Aorta (tissue), 5 donors: ENCODE measurements around the gene UNC13D. TPM values are rescaled to one million over a fixed set of nuclear protein-coding genes. Genes with fewer than 3 reads are reported as not detected.

Experiments used
- ATAC-seq: fragments of 200-7000 bp; cut with Tn5 transposase; one replicate; pipeline ENCODE4 v1.9.1; 2022; ENCODE audit warnings: moderate library complexity; ENCODE audit not compliant: low FRiP score
- DNase-seq, 2 donors: peaks; one replicate each; pipeline ENCODE4 v3.0.0-alpha.2; 2020
- H3K27ac ChIP-seq, 2 donors: one replicate each; pipeline ENCODE4 v1.5.1; 2013; ENCODE audit warnings: low read length in 2 of 2, mild to moderate bottlenecking in 2 of 2, moderate library complexity in 2 of 2, control low read depth in 1 of 2, inconsistent platforms in 1 of 2, low read depth in 1 of 2
- H3K27me3 ChIP-seq, 2 donors: one replicate each; pipeline ENCODE4 v1.6.1; 2013; ENCODE audit warnings: control low read depth in 1 of 2, low read length in 1 of 2, mild to moderate bottlenecking in 1 of 2, moderate library complexity in 1 of 2; ENCODE audit not compliant: insufficient read depth in 2 of 2, control insufficient read depth in 1 of 2
- H3K36me3 ChIP-seq, 2 donors: one replicate each; pipeline ENCODE4 v1.6.1; 2013; ENCODE audit warnings: control low read depth in 1 of 2, low read length in 1 of 2, mild to moderate bottlenecking in 1 of 2; ENCODE audit not compliant: insufficient read depth in 2 of 2, control insufficient read depth in 1 of 2
- H3K4me1 ChIP-seq, 2 donors: one replicate each; pipeline ENCODE4 v1.6.1; 2013; ENCODE audit warnings: low read length in 2 of 2, control low read depth in 1 of 2, mild to moderate bottlenecking in 1 of 2, moderate library complexity in 1 of 2; ENCODE audit not compliant: insufficient read depth in 2 of 2, control insufficient read depth in 1 of 2
- H3K4me3 ChIP-seq, 2 donors: one replicate each; pipeline ENCODE4 v1.5.1; 2013; ENCODE audit warnings: low read length in 2 of 2, control low read depth in 1 of 2, mild to moderate bottlenecking in 1 of 2
- H3K9me3 ChIP-seq: one replicate; pipeline ENCODE4 v1.6.1; 2013; ENCODE audit warnings: mild to moderate bottlenecking, low read length; ENCODE audit not compliant: control insufficient read depth
- WGBS, 2 donors: extraction: QIAGEN DNeasy Blood & Tissue Kit; methylation state at CpG; one replicate each; pipeline ENCODE4 v1.1.7; 2013; 5-methylcytosine and 5-hydroxymethylcytosine counted together
- intact Hi-C, 2 donors: fragments of 100-400 bp; cut with DNase I; formaldehyde crosslinking; loops; one replicate each; pipeline versions ENCODE4 v1.14.2 to v1.15.0; 2022
- polyA plus RNA-seq, 2 donors: library from polyadenylated mRNA; stranded (reverse); fragments of 200-250 nt; gene quantifications; one replicate each; pipeline ENCODE4 v1.2.3, GENCODE V29; 2013
- total RNA-seq, 2 donors: library from RNA; stranded (reverse); fragmentation: NEBNext Ultra II Directional; extraction: Animal tissue kit (Norgen Biotek cat#: 25700); gene quantifications; one replicate each; pipeline ENCODE4 v1.2.1, GENCODE V29; 2021
- donor health status: healthy with polysubstance abuse.
- donor health status: Bipolar disorder and iron deficiency.
- donor health status: DM: no; HTN: no; CAD: no.
- donor health status: DM: no; HTN: no; CAD: no.
- donor health status: DM: yes; HTN: yes; CAD: no.

UNC13D gene
- total and polyA plus RNA-seq, 4 donors, result 3.8 to 23.1 (median 18.9) TPM

- DNase-seq (no peak), ATAC-seq (no peak)
- no peaks in the 10 kb centered on the region for H3K4me1 ChIP-seq
- 87 to 88% methylated on average over 20 to 22 of the region's 22 CpGs for WGBS, 2 donors
- peaks cover 0 to 13% of the 10 kb centered on the region in 2 donors for H3K36me3 ChIP-seq
- H3K9me3 ChIP-seq, result no peaks in the 10 kb centered on the region
- H3K27ac ChIP-seq, result no peak overlapping the region
- intact Hi-C loops, result loop anchor here in 1 of 2 donors (10.0 kb wide), 1 partner anchor 48 kb away; no protein-coding TSS in a partner anchor
- no peak overlapping the region for H3K4me3 ChIP-seq
- H3K27me3 ChIP-seq, result no peaks in the 10 kb centered on the region
Measured at GRCh38 chr17:75842963-75843576, 1.1 kb downstream of the UNC13D start.

- Histone ChIP-seq H3K27me3 (no peaks in the 10 kb centered on the region), H3K4me1 (no peaks in the 10 kb centered on the region), H3K27ac (no peak overlapping the region), H3K36me3 (peaks cover 0 to 7% of the 10 kb centered on the region in 2 donors), H3K9me3 (no peaks in the 10 kb centered on the region), H3K4me3 (no peak overlapping the region)
- DNase-seq (no peak), ATAC-seq (no peak)
- WGBS, 2 donors, result 88% methylated on average over 18 of the region's 18 CpGs
- intact Hi-C loops, result loop anchor here in 1 of 2 donors (10.0 kb wide), 1 partner anchor 48 kb away; no protein-coding TSS in a partner anchor
Measured at GRCh38 chr17:75842411-75842810, 1.8 kb downstream of the UNC13D start.

- no peak overlapping the region for H3K27ac ChIP-seq
- DNase-seq, result no peak
- 78 to 81% methylated on average over 7 of the region's 7 CpGs for WGBS, 2 donors
- H3K27me3 ChIP-seq, result no peaks in the 10 kb centered on the region
- H3K4me1 ChIP-seq, result no peaks in the 10 kb centered on the region
- H3K4me3 ChIP-seq, result no peak overlapping the region
- intact Hi-C loops, result loop anchor here in 1 of 2 donors (10.0 kb wide), 1 partner anchor 46 kb away; no protein-coding TSS in a partner anchor
- H3K36me3 ChIP-seq, result no peaks in the 10 kb centered on the region
- no peaks in the 10 kb centered on the region for H3K9me3 ChIP-seq
- ATAC-seq, result no peak
Measured at GRCh38 chr17:75840799-75841164, 3.4 kb downstream of the UNC13D start.

- no peak for ATAC-seq
- H3K27ac ChIP-seq, result no peak overlapping the region
- no peak overlapping the region for H3K4me3 ChIP-seq
- H3K9me3 ChIP-seq, result no peaks in the 10 kb centered on the region
- H3K4me1 ChIP-seq, result no peaks in the 10 kb centered on the region
- 93 to 94% methylated on average over 36 of the region's 36 CpGs for WGBS, 2 donors
- H3K27me3 ChIP-seq, result no peaks in the 10 kb centered on the region
- intact Hi-C loops, result loop anchor here in 1 of 2 donors (10.0 kb wide), 1 partner anchor 45 kb away; no protein-coding TSS in a partner anchor
- no peaks in the 10 kb centered on the region for H3K36me3 ChIP-seq
- peak in 1 of 2 donors; percentile 72 for DNase-seq
Measured at GRCh38 chr17:75839942-75840798, 4.0 kb downstream of the UNC13D start.

- intact Hi-C loops, result no loop called here
- H3K27ac ChIP-seq, result no peak overlapping the region
- no peak overlapping the region for H3K4me3 ChIP-seq
- ATAC-seq (no peak), DNase-seq (peak in 1 of 2 donors; percentile 61)
- 92 to 94% methylated on average over 15 of the region's 15 CpGs for WGBS, 2 donors
- H3K27me3 ChIP-seq, result no peaks in the 10 kb centered on the region
- no peaks in the 10 kb centered on the region for H3K9me3 ChIP-seq
- H3K36me3 ChIP-seq, result no peaks in the 10 kb centered on the region
- H3K4me1 ChIP-seq, result no peaks in the 10 kb centered on the region
Measured at GRCh38 chr17:75838410-75838809, 5.8 kb downstream of the UNC13D start.

- Histone ChIP-seq H3K36me3 (no peaks in the 10 kb centered on the region), H3K27me3 (no peaks in the 10 kb centered on the region), H3K4me1 (no peaks in the 10 kb centered on the region), H3K4me3 (no peak overlapping the region), H3K9me3 (no peaks in the 10 kb centered on the region), H3K27ac (no peak overlapping the region)
- intact Hi-C loops, result no loop called here
- ATAC-seq, result no peak
- 45 to 58% methylated on average over 7 of the region's 7 CpGs for WGBS, 2 donors
- no peak for DNase-seq
Measured at GRCh38 chr17:75837899-75838298, 6.3 kb downstream of the UNC13D start.

- WGBS, 2 donors, result 93 to 94% methylated on average over 9 of the region's 9 CpGs
- ATAC-seq (no peak), DNase-seq (peak in 1 of 2 donors; percentile 58)
- Histone ChIP-seq H3K4me3 (no peak overlapping the region), H3K27ac (no peak overlapping the region), H3K36me3 (no peaks in the 10 kb centered on the region), H3K27me3 (no peaks in the 10 kb centered on the region), H3K9me3 (no peaks in the 10 kb centered on the region), H3K4me1 (no peaks in the 10 kb centered on the region)
- intact Hi-C loops, result no loop called here
Measured at GRCh38 chr17:75836605-75837004, 7.6 kb downstream of the UNC13D start.

GRCh38 chr17:75835654-75835987 lies 8.6 kb downstream of the UNC13D start:
- Histone ChIP-seq H3K36me3 (no peaks in the 10 kb centered on the region), H3K27me3 (no peaks in the 10 kb centered on the region), H3K9me3 (no peaks in the 10 kb centered on the region), H3K4me1 (no peaks in the 10 kb centered on the region), H3K4me3 (no peak overlapping the region), H3K27ac (no peak overlapping the region)
- 28 to 30% methylated on average over 9 of the region's 9 CpGs for WGBS, 2 donors
- intact Hi-C loops, result no loop called here
- peak in 1 of 2 donors; percentile 77 for DNase-seq
- ATAC-seq, result no peak
